HCT116 (cell line): ENCODE data around the gene OR10G6. TPM values are rescaled to one million over a fixed set of nuclear protein-coding genes. Genes with fewer than 3 reads are reported as not detected.

Experiments
- ATAC-seq: fragments of 200-7000 bp; cut with Tn5 transposase; 2 replicates; pipeline ENCODE4 v1.9.1; 2020; ENCODE audit warnings: mild to moderate bottlenecking, moderate library complexity
- BruUV-seq: library from RNA; stranded (reverse); fragments of 400-500 nt; replicated peaks from 2 replicates; lab custom pipeline; 2021; lab: Mats Ljungman, UMichigan
- CTCF ChIA-PET: fragments of 300-600 bp; sonication (Branson Sonifier 250); formaldehyde crosslinking; loops from one replicate; lab custom pipeline; 2021; ENCODE audit warnings: antibody characterized with exemption; lab: Charles Lee
- POLR2A ChIA-PET: fragments of 300-600, 350-600 bp; sonication (Branson Sonifier 250); formaldehyde crosslinking; loops from one replicate; lab custom pipeline; 2021; ENCODE audit warnings: antibody characterized with exemption; lab: Charles Lee
- RAD21 ChIA-PET, 2 experiments: fragments of 300-600 bp; sonication (Branson Sonifier 250); formaldehyde crosslinking; loops; one replicate each; lab custom pipeline; 2023; ENCODE audit warnings: low total read pairs in 2 of 2; ENCODE audit not compliant: uncharacterized antibody in 2 of 2, unreplicated experiment in 2 of 2, low non-redundant PET in 1 of 2; lab: Charles Lee
- DNase-seq: peaks from one replicate; pipeline ENCODE4 v3.0.0-alpha.2; 2010; ENCODE audit warnings: low read depth, low spot score
- H2AFZ ChIP-seq: fragments of 200-600 bp; shearing (Covaris generic), sonication (generic); 2 replicates; pipeline ENCODE4 v1.6.1; 2017; ENCODE audit warnings: low read depth, mixed run types, mixed read lengths, antibody characterized with exemption, low read length; ENCODE audit not compliant: poor library complexity, severe bottlenecking
- H3K27ac ChIP-seq: 2 replicates; pipeline ENCODE4 v1.5.1; 2012; ENCODE audit warnings: low read depth, low read length
- H3K27me3 ChIP-seq: fragments of 200-600 bp; sonication (generic); 2 replicates; pipeline ENCODE4 v1.6.1; 2016; ENCODE audit warnings: mixed run types, low read length, mixed read lengths; ENCODE audit not compliant: insufficient read depth
- H3K36me3 ChIP-seq, 2 experiments: fragments of 200-500 bp in 1 of 2; fragments of 200-600 bp in 1 of 2; sonication (Bioruptor generic) in 1 of 2; sonication (generic) in 1 of 2; 2 replicates each; pipeline versions ENCODE4 v1.5.1 to v1.6.1; 2014 to 2016; ENCODE audit warnings: low read length in 2 of 2, inconsistent platforms in 1 of 2, mixed read lengths in 1 of 2, mixed run types in 1 of 2; ENCODE audit not compliant: insufficient read depth in 2 of 2, control insufficient read depth in 1 of 2
- H3K4me1 ChIP-seq, 2 experiments: fragments of 200-600 bp in 1 of 2; sonication (generic) in 1 of 2; 2 replicates each; pipeline versions ENCODE4 v1.5.1 to v1.6.1; 2012 to 2017; ENCODE audit warnings: low read length in 2 of 2, inconsistent platforms in 1 of 2, mild to moderate bottlenecking in 1 of 2, mixed read lengths in 1 of 2, mixed run types in 1 of 2, moderate library complexity in 1 of 2; ENCODE audit not compliant: insufficient read depth in 2 of 2, control insufficient read depth in 1 of 2
- H3K4me2 ChIP-seq: fragments of 200-600 bp; sonication (generic); 2 replicates; pipeline ENCODE4 v1.6.1; 2017; ENCODE audit warnings: mixed run types, low read length, mixed read lengths
- H3K4me3 ChIP-seq, 2 experiments: fragments of 200-600 bp in 1 of 2; sonication (generic) in 1 of 2; replicated peaks in 1 of 2; 2 replicates each; pipeline ENCODE4 v1.5.1; 2011 to 2016; ENCODE audit warnings: low read length in 2 of 2, control low read depth in 1 of 2, low read depth in 1 of 2, mild to moderate bottlenecking in 1 of 2, mixed read lengths in 1 of 2, mixed run types in 1 of 2
- H3K79me2 ChIP-seq: fragments of 200-600 bp; sonication (generic); 2 replicates; pipeline ENCODE4 v1.6.1; 2017; ENCODE audit warnings: mild to moderate bottlenecking, mixed run types, low read length, moderate library complexity, mixed read lengths; ENCODE audit not compliant: insufficient read depth
- H3K9ac ChIP-seq: fragments of 200-600 bp; sonication (generic); 2 replicates; pipeline ENCODE4 v1.6.1; 2016; ENCODE audit warnings: low read length, mixed read lengths
- H3K9me2 ChIP-seq: fragments of 200-600 bp; sonication (generic), shearing (Covaris generic); 2 replicates; pipeline ENCODE4 v1.6.1; 2017; ENCODE audit warnings: mixed run types, mild to moderate bottlenecking, moderate library complexity; ENCODE audit not compliant: insufficient read depth
- H3K9me3 ChIP-seq, 2 experiments: fragments of 200-500 bp in 1 of 2; fragments of 200-600 bp in 1 of 2; sonication (Bioruptor generic) in 1 of 2; sonication (generic) in 1 of 2; 2 replicates each; pipeline ENCODE4 v1.6.1; 2014 to 2017; ENCODE audit warnings: low read length in 2 of 2, mixed read lengths in 2 of 2, inconsistent platforms in 1 of 2, low read depth in 1 of 2, mild to moderate bottlenecking in 1 of 2, mixed run types in 1 of 2, moderate library complexity in 1 of 2; ENCODE audit not compliant: control insufficient read depth in 1 of 2, insufficient read depth in 1 of 2
- H4K20me1 ChIP-seq: fragments of 200-600 bp; sonication (generic), shearing (Covaris generic); 2 replicates; pipeline ENCODE4 v1.6.1; 2017; ENCODE audit warnings: mixed run types, mild to moderate bottlenecking, moderate library complexity; ENCODE audit not compliant: insufficient read depth
- CTCF ChIP-seq, 3 experiments: fragments of 200-600 bp in 1 of 3; sonication (generic) in 1 of 3; IDR thresholded peaks in 2 of 3; conservative IDR thresholded peaks in 1 of 3; 2 replicates each; pipeline ENCODE4 v1.5.1; 2012 to 2017; ENCODE audit warnings: low read depth in 2 of 3, low read length in 2 of 3, antibody characterized with exemption in 1 of 3, borderline replicate concordance in 1 of 3, control low read depth in 1 of 3, mild to moderate bottlenecking in 1 of 3, mixed read lengths in 1 of 3, mixed run types in 1 of 3, moderate library complexity in 1 of 3; ENCODE audit not compliant: insufficient read depth in 1 of 3
- EGR1 ChIP-seq: IDR thresholded peaks from 2 replicates; pipeline ENCODE4 v1.6.1; 2012; ENCODE audit warnings: low read depth
- ELF1 ChIP-seq: IDR thresholded peaks from 2 replicates; pipeline ENCODE4 v1.6.1; 2012; ENCODE audit warnings: low read depth, borderline replicate concordance
- EZH2 ChIP-seq: fragments of 200-600 bp; sonication (generic); IDR thresholded peaks from 2 replicates; pipeline ENCODE4 v1.6.1; 2017; ENCODE audit warnings: antibody characterized with exemption, mixed run types
- FOSL1 ChIP-seq: IDR thresholded peaks from 2 replicates; pipeline ENCODE4 v1.6.1; 2012; ENCODE audit warnings: low read depth
- JUND ChIP-seq: IDR thresholded peaks from 2 replicates; pipeline ENCODE4 v1.6.1; 2012
- POLR2AphosphoS5 ChIP-seq: IDR thresholded peaks from 2 replicates; pipeline ENCODE4 v1.6.1; 2011; ENCODE audit warnings: mild to moderate bottlenecking, low read depth, low read length, moderate library complexity
- RAD21 ChIP-seq: IDR thresholded peaks from 2 replicates; pipeline ENCODE4 v1.6.1; 2012; ENCODE audit warnings: low read depth, mild to moderate bottlenecking
- SIN3A ChIP-seq: IDR thresholded peaks from 2 replicates; pipeline ENCODE4 v1.6.1; 2012; ENCODE audit warnings: low read depth
- SP1 ChIP-seq: IDR thresholded peaks from 2 replicates; pipeline ENCODE4 v1.6.1; 2012; ENCODE audit warnings: low read depth
- TCF7L2 ChIP-seq: IDR thresholded peaks from 2 replicates; pipeline ENCODE4 v1.7.0; 2011; ENCODE audit warnings: borderline replicate concordance, inconsistent platforms; ENCODE audit not compliant: insufficient read depth, insufficient read length; ENCODE audit errors: extremely low read depth
- ZBTB33 ChIP-seq: IDR thresholded peaks from 2 replicates; pipeline ENCODE4 v1.6.1; 2011; ENCODE audit warnings: mild to moderate bottlenecking, low read length, moderate library complexity; ENCODE audit not compliant: insufficient replicate concordance; ENCODE audit errors: extremely low read depth
- ZFX ChIP-seq: fragments of 450-650 bp; IDR thresholded peaks from 2 replicates; pipeline ENCODE4 v1.6.1; 2017
- intact Hi-C: fragments of 100-400 bp; cut with micrococcal nuclease; formaldehyde crosslinking; loops from 2 replicates; pipeline ENCODE4 v1.10.0; 2022
- total RNA-seq: library from RNA; stranded (reverse); gene quantifications from one replicate; pipeline ENCODE4 v1.2.1, GENCODE V29; 2021; ENCODE audit not compliant: unreplicated experiment

The OR10G6 gene
- total RNA-seq, 1 experiment from 2014 or later = not detected

GRCh38 chr11:124041254-124041653, 46.3 kb upstream of the OR10G6 start, which contains the start of gene OR10G7 (continued):
- no peak for TF ChIP-seq EZH2
- no peak for TF ChIP-seq RAD21

- TF ChIP-seq JUND (no peak), SIN3A (no peak)
- Histone ChIP-seq H3K27me3 (no peaks in the 10 kb centered on the region; the same call in 1 of the 2 replicates), H3K36me3 (no peaks in the 10 kb centered on the region), H3K4me3 (no peak overlapping the region), H3K4me1 (no peaks in the 10 kb centered on the region), H3K9me3 (no peaks in the 10 kb centered on the region), H3K9ac (no peak overlapping the region), H3K9me2 (no peaks in the 10 kb centered on the region), H2AFZ (no peak overlapping the region), H3K27ac (no peak overlapping the region), H3K79me2 (no peaks in the 10 kb centered on the region), H4K20me1 (no peaks in the 10 kb centered on the region), H3K4me2 (no peak overlapping the region)
- DNase-seq (no peak), ATAC-seq (no peak)
- BruUV-seq = no TSS peak
- POLR2A ChIA-PET = no interaction called here
- RAD21 ChIA-PET = no interaction called here
- intact Hi-C loops = no loop called here
- CTCF ChIA-PET = no interaction called here
These were observed 44.6 kb upstream of the OR10G6 start for GRCh38 chr11:124039557-124039956.

- Histone ChIP-seq H3K4me2 (no peak overlapping the region), H3K9me2 (no peaks in the 10 kb centered on the region), H3K9ac (no peak overlapping the region), H3K36me3 (no peaks in the 10 kb centered on the region), H3K79me2 (no peaks in the 10 kb centered on the region), H2AFZ (no peak overlapping the region), H4K20me1 (no peaks in the 10 kb centered on the region), H3K4me3 (no peak overlapping the region), H3K9me3 (no peaks in the 10 kb centered on the region), H3K27ac (no peak overlapping the region), H3K4me1 (no peaks in the 10 kb centered on the region), H3K27me3 (no peaks in the 10 kb centered on the region; the same call in 1 of the 2 replicates)
- ChIA-PET RAD21 (no interaction called here), CTCF (no interaction called here), POLR2A (no interaction called here)
- no peak for ATAC-seq
- BruUV-seq = no TSS peak
- intact Hi-C loops = no loop called here
- TF ChIP-seq ELF1 (no peak), EGR1 (no peak), TCF7L2 (no peak), ZBTB33 (no peak), CTCF (IDR thresholded peaks at IDR 0.05 in 2 of 3, conservative IDR thresholded peaks at IDR 0.05 in 1 of 3; ENCODE audit: borderline replicate concordance in 1 of 3, insufficient read depth in 1 of 3, low read depth in 2 of 3, low read length in 2 of 3) (no peak), ZFX (no peak), FOSL1 (no peak), SP1 (no peak), POLR2AphosphoS5 (no peak)
- no peak for DNase-seq
These were observed 41.7 kb upstream of the OR10G6 start for GRCh38 chr11:124036666-124037065.
